Measurements from ENCODE around the gene YIPF2.

DNA sequence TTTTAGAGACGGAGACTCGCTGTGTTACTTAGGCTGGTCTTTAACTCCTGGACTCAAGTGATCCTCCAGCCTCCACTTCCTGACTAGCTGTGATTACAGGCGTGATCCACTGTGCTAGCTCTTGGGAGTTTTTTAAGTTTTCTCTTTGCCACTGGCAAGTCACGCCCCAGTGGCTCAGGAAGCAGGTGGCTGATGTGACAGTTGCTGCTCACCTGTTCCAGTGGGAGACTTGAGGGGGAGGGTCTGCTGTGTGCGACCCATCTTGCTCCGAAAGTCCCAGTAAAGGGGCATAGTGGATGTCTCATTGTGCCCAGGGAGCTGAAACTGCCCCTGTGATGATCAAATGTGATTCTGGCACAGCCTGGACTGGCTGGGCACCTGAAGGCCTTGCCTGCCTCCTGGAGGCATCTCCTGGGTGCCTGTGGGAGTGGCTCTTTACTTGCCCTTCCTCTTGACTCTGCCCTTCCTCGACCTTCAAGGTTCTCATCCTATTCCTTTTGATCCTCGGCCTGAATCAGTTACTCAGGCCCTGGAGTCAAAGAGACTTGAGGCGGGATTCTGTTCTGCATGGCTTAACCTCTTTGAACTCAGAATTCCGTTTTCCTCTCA, 40.2 kb upstream of the YIPF2 start:
- TF ChIP-seq CTCF (IDR thresholded peaks at IDR 0.05), result no peak
- TF ChIP-seq POLR2A (IDR thresholded peaks at IDR 0.05), result no peak

Measured in right lobe of liver (tissue), 4 donors.